OCI-LY1 (cell line): Measurements from ENCODE around the gene PDZRN4.

ENCODE experiments used
- CTCF ChIP-seq: fragments of 200-600 bp; sonication (generic), shearing (Covaris generic); IDR thresholded peaks from 2 replicates; pipeline ENCODE4 v1.5.1; 2017; ENCODE audit warnings: mild to moderate bottlenecking, antibody characterized with exemption, low read length, moderate library complexity, mixed read lengths
- EZH2 ChIP-seq: fragments of 200-600 bp; sonication (generic), shearing (Covaris generic); IDR thresholded peaks from 2 replicates; pipeline ENCODE4 v1.8.0; 2017; ENCODE audit warnings: borderline replicate concordance, mixed run types, mild to moderate bottlenecking, antibody characterized with exemption, low read length, moderate library complexity, mixed read lengths

GRCh38 chr12:41202051-41202450, 13.9 kb downstream of the PDZRN4 start:
- no peak for TF ChIP-seq CTCF
- TF ChIP-seq EZH2 = no peak
